Caki2 (cell line): ENCODE results near the gene TDRD6. TPM values are rescaled to one million over a fixed set of nuclear protein-coding genes. Genes with fewer than 3 reads are reported as not detected.
"Not testable (repeated sequence)": the region's sequence is repeated elsewhere in the genome, so short reads cannot be mapped to it uniquely, and the experiment has no call there.

Experiments
- DNase-seq: peaks from one replicate; pipeline ENCODE4 v3.0.0-alpha.2; 2015; ENCODE audit warnings: low read depth
- in situ Hi-C: cut with HindIII; loops from 2 replicates; pipeline ENCODE4 v1.10.0; 2016; ENCODE audit warnings: low sequenced_read_pairs, low pct_unique_long_range_greater_than_20kb, mixed read lengths
- total RNA-seq: library from RNA; depleted of rRNA; stranded (reverse); fragments of >200 nt; shearing (Covaris generic); gene quantifications from 2 replicates; pipeline ENCODE4 v1.2.3, GENCODE V29; 2014; ENCODE audit warnings: low replicate concordance; rRNA removed

The TDRD6 gene, protein sequence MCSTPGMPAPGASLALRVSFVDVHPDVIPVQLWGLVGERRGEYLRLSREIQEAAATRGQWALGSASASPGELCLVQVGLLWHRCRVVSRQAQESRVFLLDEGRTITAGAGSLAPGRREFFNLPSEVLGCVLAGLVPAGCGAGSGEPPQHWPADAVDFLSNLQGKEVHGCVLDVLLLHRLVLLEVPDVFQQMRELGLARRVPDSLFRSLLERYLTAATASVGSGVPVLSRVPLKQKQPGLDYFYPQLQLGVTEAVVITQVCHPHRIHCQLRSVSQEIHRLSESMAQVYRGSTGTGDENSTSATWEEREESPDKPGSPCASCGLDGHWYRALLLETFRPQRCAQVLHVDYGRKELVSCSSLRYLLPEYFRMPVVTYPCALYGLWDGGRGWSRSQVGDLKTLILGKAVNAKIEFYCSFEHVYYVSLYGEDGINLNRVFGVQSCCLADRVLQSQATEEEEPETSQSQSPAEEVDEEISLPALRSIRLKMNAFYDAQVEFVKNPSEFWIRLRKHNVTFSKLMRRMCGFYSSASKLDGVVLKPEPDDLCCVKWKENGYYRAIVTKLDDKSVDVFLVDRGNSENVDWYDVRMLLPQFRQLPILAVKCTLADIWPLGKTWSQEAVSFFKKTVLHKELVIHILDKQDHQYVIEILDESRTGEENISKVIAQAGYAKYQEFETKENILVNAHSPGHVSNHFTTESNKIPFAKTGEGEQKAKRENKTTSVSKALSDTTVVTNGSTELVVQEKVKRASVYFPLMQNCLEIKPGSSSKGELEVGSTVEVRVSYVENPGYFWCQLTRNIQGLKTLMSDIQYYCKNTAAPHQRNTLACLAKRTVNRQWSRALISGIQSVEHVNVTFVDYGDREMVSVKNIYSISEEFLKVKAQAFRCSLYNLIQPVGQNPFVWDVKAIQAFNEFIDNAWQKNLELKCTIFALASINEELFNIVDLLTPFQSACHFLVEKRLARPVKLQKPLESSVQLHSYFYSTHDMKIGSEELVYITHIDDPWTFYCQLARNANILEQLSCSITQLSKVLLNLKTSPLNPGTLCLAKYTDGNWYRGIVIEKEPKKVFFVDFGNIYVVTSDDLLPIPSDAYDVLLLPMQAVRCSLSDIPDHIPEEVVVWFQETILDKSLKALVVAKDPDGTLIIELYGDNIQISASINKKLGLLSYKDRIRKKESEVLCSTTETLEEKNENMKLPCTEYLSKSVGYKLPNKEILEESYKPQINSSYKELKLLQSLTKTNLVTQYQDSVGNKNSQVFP (N-terminal part only)
- not detected in 2 replicates for total RNA-seq

- no peak for DNase-seq
- in situ Hi-C loops, result no loop called here
Measured at GRCh38 chr6:46687619-46688097, at the start of gene TDRD6. TDRD6 (plus strand) TSS chr6:46687885; CDS start chr6:46688129, 244 bp downstream.

DNA sequence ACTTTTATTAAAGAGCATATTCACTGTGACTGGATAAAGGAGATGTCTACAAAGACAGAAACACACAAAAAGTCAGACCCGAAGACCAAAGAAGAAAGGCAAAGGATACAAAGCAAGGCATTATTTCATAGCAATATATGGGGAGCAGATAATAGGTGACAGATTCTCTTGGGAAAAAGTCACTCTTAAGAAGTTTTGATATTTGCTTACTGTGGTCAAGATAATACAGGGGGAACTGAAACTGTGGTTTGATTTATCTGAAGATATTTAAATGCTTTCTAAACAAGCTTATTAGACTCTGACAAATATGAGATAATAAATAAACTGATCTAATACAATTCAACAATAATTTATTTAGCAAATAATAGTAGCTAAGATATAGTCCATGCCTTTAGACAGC, 49.8 kb upstream of the TDRD6 start:
- DNase-seq, result no peak
- in situ Hi-C loops, result no loop called here

DNA sequence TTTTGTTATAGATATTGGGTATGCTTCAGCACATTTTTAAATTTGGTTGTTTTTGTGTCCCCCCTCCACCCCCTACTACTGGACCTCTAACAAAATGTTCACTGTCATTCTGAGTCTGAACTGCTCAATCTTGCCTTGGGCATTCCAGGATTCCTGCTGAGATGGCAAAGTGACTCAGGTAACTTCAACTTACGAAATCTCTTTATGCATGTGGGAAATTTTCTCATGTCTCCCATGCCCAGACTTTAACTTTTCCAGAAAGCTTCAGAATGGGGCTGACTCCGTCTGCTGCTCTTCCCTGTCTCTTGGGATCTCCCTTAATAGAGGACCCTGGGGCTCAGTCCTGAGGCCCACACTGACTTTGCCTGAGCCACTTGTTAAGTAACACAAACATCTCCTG, 49.0 kb upstream of the TDRD6 start:
- no peak for DNase-seq
- in situ Hi-C loops, result no loop called here

- in situ Hi-C loops, result no loop called here
- DNase-seq, result no peak
Measured at GRCh38 chr6:46642928-46643751, 44.5 kb upstream of the TDRD6 start.

GRCh38 chr6:46645265-46645664, 42.4 kb upstream of the TDRD6 start:
- DNase-seq, result no peak
- in situ Hi-C loops, result no loop called here

DNA sequence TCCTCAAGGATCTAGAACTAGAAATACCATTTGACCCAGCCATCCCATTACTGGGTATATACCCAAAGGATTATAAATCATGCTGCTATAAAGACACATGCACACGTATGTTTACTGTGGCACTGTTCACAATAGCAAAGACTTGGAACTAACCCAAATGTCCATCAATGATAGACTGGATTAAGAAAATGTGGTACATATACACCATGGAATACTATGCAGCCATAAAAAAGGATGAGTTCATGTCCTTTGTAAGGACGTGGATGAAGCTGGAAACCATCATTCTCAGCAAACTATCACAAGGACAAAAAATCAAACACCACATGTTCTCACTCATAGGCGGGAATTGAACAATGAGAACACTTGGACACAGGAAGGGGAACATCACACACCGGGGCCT, 39.6 kb upstream of the TDRD6 start:
- in situ Hi-C loops, DNase-seq: not testable (repeated sequence)

DNA sequence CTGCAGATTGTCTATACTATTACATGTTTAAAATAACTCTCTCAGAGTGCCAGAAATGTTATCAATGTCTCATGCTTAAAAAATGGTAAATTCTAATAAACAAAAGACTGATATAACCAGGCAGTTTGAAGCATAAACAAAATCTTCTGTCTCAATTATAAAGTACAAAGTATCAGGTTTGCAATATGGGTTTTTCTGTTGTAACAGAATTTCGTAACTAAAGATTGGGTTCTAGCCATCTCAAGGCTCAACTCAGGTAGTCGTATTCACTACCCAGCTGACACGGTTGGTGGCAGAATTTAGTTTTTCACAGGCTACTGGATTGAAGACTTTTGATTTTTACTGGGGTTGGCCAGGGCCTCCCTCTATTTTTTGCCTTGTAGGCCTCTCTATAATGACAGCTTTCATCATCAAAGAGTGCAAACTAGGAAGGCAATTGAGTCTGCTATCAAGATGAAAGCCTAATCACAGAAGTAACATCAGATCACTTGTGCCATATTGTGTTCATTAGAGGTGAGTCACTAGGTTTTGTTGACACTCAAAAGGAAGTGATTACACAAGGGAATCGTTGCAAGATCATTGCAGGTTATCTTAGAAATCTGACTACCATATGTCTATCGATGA, 38.7 kb upstream of the TDRD6 start:
- in situ Hi-C loops, result no loop called here

GRCh38 chr6:46651006-46651405, 36.7 kb upstream of the TDRD6 start:
- DNase-seq, result no peak
- in situ Hi-C loops, result no loop called here

More for the DNA sequence above, 38.7 kb upstream of the TDRD6 start:
- DNase-seq, result no peak

DNA sequence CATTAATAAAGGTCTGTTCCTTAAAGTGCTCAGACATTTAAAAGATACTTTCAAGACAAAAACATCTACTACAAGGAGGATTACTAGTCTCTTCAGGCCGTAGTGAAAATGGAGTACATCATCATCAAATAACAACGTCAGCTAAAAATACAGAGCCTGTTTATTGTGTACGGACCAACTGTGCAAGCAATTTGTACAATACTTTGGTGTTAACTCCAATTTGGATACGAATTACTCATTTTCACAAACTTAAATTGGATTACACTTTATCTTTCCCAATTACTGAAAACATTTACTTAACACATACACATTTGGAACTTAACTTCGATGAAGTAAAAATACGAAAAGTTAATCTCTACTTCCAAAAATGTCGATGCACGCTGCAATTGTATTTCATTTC, 35.9 kb upstream of the TDRD6 start:
- peak; percentile 19 for DNase-seq
- in situ Hi-C loops, result no loop called here

DNA sequence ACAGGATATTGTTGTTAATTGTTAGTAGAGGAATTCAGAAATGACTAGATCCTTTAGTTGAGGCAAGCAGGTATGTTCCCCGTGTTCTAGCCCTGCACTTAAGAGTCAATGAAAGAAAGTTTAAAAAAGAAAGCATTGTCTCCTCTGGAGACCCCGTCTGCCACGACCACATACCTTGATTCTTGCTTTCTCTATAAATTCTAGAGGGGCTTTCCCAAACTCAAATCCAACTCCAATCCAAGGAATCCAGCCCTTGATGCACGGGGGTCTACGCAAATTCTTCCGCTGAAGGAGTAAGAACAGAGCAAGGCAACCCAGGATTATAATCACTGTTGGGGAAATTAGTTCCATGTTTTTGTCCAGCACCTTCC, 35.5 kb upstream of the TDRD6 start:
- no peak for DNase-seq
- in situ Hi-C loops, result no loop called here

DNA sequence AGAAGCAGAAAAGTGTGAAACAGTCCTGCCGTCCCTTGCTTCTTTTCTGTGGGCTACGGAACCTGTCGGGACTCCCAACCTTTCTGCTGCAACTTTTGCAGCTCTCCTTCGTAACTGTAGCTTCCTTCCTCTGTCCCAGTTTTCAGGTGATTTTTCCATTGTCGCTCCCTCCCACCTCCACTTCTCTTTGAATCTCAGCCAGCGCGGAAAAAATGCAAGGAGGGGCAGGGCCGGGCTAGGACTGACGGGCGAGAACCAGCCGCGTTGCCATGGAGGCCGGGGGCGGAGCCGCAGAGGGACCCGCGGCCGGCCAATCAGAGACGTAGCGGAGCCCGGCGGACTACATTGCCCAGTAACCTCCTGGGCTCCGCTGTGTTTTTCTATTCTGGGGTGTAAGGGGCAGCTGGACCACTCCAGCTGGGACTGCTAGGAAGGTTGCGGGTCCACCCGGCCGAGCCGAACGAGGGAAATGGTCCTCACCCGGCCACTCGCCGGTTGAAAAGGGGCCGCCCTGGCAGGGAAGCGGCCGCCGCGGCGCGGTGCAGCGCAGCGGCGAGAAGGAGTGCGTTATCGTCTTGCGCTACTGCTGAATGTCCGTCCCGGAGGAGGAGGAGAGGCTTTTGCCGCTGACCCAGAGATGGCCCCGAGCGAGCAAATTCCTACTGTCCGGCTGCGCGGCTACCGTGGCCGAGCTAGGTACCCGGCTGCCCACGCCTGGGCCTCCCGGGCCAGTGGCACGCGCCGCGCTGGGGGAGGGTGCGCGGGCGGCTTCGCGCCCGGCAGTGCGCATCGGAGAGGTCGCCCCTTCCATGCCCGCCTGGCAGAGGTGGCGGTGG, 34.9 kb upstream of the TDRD6 start, which contains the start of the genes CYP39A1 and SLC25A27:
CYP39A1 (minus strand) TSS at position 216 of the 836 bp plus-strand sequence. CDS start 236 bp downstream, outside the sequence.
SLC25A27 (plus strand) TSS at position 373 of the 836 bp plus-strand sequence; CDS start at position 591, 218 bp downstream.
- in situ Hi-C loops, result no loop called here
- peak; percentile 95 for DNase-seq

- in situ Hi-C loops, result no loop called here
- no peak for DNase-seq
Measured at GRCh38 chr6:46653439-46654195, 34.1 kb upstream of the TDRD6 start.

GRCh38 chr6:46655803-46656202, 31.9 kb upstream of the TDRD6 start:
- DNase-seq, result no peak
- in situ Hi-C loops, result no loop called here

- no peak for DNase-seq
- in situ Hi-C loops, result no loop called here
Measured at GRCh38 chr6:46657642-46658041, 30.0 kb upstream of the TDRD6 start.

DNA sequence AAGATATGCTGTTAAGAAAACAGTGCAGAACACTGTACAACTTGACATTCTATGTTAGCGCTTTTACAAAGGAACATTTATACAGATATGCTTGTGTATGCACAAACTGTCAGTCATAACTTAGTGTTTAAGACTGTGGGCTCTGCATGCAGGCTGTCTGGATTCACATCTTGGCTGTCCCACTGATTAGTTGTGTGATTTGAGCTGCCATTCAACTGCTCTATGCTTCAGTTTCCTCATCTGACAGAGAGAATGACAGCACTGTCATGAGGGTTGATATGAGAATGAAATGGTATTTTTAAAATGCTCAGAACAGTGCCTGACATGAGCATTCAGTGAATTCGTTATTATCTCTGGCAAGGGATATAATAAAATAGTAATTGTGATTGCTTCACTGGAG, 26.2 kb upstream of the TDRD6 start:
- no peak for DNase-seq
- in situ Hi-C loops, result no loop called here

DNA sequence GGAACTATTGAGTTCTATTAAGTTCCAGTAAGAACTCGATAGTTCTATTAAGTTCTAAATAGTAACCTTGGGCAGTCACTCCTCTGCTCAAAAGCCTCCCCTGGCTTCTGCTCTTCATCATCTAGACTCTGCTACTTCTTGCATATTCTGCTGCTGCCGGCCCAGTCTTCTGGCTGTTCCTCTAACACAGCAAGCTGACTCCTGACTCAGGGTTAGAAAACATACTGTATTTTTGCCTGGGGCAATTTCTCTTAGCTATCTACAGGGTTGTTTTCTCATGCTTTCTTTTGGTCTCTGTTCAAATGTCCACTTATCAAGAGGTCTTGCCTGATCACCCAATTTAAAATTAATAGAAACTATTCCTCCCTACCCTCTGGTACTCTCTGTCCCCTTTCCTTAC, 20.3 kb upstream of the TDRD6 start:
- in situ Hi-C loops, result no loop called here
- no peak for DNase-seq
